ENCODE data around the gene SLC28A1. TPM values are rescaled to one million over a fixed set of nuclear protein-coding genes. Genes with fewer than 3 reads are reported as not detected.

The SLC28A1 gene
- total and polyA plus RNA-seq, 2 of the 4 experiments (the other 2 are of a cell fraction) = not detected

DNA sequence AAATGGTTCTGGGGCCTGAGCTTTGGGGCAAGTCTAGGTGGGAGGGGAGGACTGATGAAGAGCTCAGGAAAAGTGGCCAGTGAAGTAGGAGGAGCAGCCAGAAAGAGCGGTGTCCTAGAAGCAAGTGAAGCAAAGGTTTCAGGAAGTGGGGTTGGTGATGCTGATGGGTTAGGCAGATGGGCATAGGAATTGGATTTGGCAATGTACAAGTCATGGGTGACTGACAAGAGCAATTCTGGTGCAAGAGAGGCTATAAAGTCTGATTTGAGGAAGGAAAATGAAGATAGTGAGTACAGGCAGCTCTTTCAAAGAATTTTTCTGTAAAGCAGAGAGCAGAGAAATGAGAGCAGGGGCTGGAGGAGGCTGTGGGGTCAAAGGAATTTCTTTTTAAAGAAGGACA, 47.6 kb upstream of the SLC28A1 start:
- H3K36me3 ChIP-seq (ENCODE audit: control insufficient read depth, insufficient read depth, low read length) = no peaks in the 10 kb centered on the region
- H3K4me1 ChIP-seq (ENCODE audit: control insufficient read depth, insufficient read depth, low read length) = peaks cover 3% of the 10 kb centered on the region; the same call in 1 of the 2 replicates
- H2AK5ac ChIP-seq (ENCODE audit: low read depth, low read length) = no peak overlapping the region
- no peak overlapping the region for H2BK5ac ChIP-seq (ENCODE audit: low read depth, low read length, poor library complexity, severe bottlenecking)
- no peak overlapping the region for H2BK20ac ChIP-seq (ENCODE audit: low read depth, low read length)
- no peaks in the 10 kb centered on the region for H4K20me1 ChIP-seq (ENCODE audit: insufficient read depth, low read length)
- DNase-seq (no peak), ATAC-seq (ENCODE audit: low read depth) (no peak)
- no peak overlapping the region for H3K4me3 ChIP-seq (ENCODE audit: insufficient read depth, low read depth, low read length)
- ChIA-PET POLR2A (ENCODE audit: unreplicated experiment) (no interaction called here), CTCF (interaction anchor here (1.9 kb wide), 1 partner anchor 91 kb away, joined by 4 read pairs; no protein-coding TSS in a partner anchor)
- no peak overlapping the region for H2BK120ac ChIP-seq (ENCODE audit: low read depth, low read length)
- no peaks in the 10 kb centered on the region for H3K9me3 ChIP-seq (ENCODE audit: control insufficient read depth, insufficient read depth, low read length)
- H3K14ac ChIP-seq (replicated peaks; ENCODE audit: low read depth, low read length) = no peak overlapping the region
- H3K4ac ChIP-seq (ENCODE audit: low read depth, low read length) = no peak overlapping the region
- H2AK9ac ChIP-seq (replicated peaks; ENCODE audit: low read depth, low read length, poor library complexity) = no peak overlapping the region
- no peak overlapping the region for H3K4me2 ChIP-seq (ENCODE audit: low read depth, low read length)
- H3K27me3 ChIP-seq (ENCODE audit: control insufficient read depth, insufficient read depth, low read length) = peaks cover 26% of the 10 kb centered on the region
- H3K18ac ChIP-seq (ENCODE audit: low read depth, low read length) = no peak overlapping the region
- no CpG with 5 or more reads among the region's 1 CpG for WGBS, 2 experiments (ENCODE audit: extremely low coverage in 2 of 2, insufficient read length in 1 of 2)
- no peak overlapping the region for H4K5ac ChIP-seq (ENCODE audit: low read depth, low read length)
- no peak overlapping the region for H3K9ac ChIP-seq (ENCODE audit: low read depth, low read length)
- no peak overlapping the region for H4K8ac ChIP-seq (ENCODE audit: low read depth in 2 of 2, low read length in 2 of 2)
- in situ Hi-C loops (cut with MboI; ENCODE audit: low sequenced_read_pairs) (no loop called here), intact Hi-C loops (cut with micrococcal nuclease) (no loop called here), dilution Hi-C loops (cut with HindIII; ENCODE audit: low sequenced_read_pairs, unreplicated experiment) (no loop called here)
- H2BK15ac ChIP-seq (ENCODE audit: low read depth, low read length) = no peak overlapping the region
- no peaks in the 10 kb centered on the region for H3K79me1 ChIP-seq (ENCODE audit: low read depth in 1 of 2, low read length in 2 of 2)
- no peak overlapping the region for H3K27ac ChIP-seq (ENCODE audit: insufficient read depth, low read length)
- H3K23ac ChIP-seq (ENCODE audit: low read depth, low read length) = no peak overlapping the region
- H3K9me1 ChIP-seq (ENCODE audit: insufficient read depth, low read length) = peaks cover 6% of the 10 kb centered on the region; the same call in 1 of the 2 replicates
- no peak overlapping the region for H4K91ac ChIP-seq (ENCODE audit: insufficient read depth, low read depth, low read length)
- no TSS peak for BruUV-seq (replicated peaks)
- H2AFZ ChIP-seq (replicated peaks; ENCODE audit: low read length, poor library complexity) = no peak overlapping the region
- TF ChIP-seq MXI1 (IDR thresholded peaks at IDR 0.05; ENCODE audit: borderline replicate concordance, low read depth, low read length) (no peak), RCOR1 (IDR thresholded peaks at IDR 0.05; ENCODE audit: insufficient replicate concordance, low read length) (no peak), RAD21 (IDR thresholded peaks at IDR 0.05; ENCODE audit: low read length) (no peak), CEBPB (IDR thresholded peaks at IDR 0.05; ENCODE audit: low read depth, low read length) (no peak), BHLHE40 (IDR thresholded peaks at IDR 0.05; ENCODE audit: low read depth, low read length) (no peak), NFE2L2 (IDR thresholded peaks at IDR 0.05; ENCODE audit: low read depth, low read length) (no peak), FOS (IDR thresholded peaks at IDR 0.05; ENCODE audit: low read depth, low read length) (no peak), SMC3 (IDR thresholded peaks at IDR 0.05; ENCODE audit: low read depth, low read length) (no peak), MAZ (IDR thresholded peaks at IDR 0.05; ENCODE audit: borderline replicate concordance, low read depth, low read length) (no peak), RFX5 (IDR thresholded peaks at IDR 0.05; ENCODE audit: low read depth, low read length) (no peak), MAFK (IDR thresholded peaks at IDR 0.05; ENCODE audit: low read depth, low read length) (no peak), POLR2A (IDR thresholded peaks at IDR 0.05; ENCODE audit: low read depth, low read length) (no peak), CHD1 (IDR thresholded peaks at IDR 0.05; ENCODE audit: low read depth, low read length) (no peak)
- TF ChIP-seq, protein P1, sequence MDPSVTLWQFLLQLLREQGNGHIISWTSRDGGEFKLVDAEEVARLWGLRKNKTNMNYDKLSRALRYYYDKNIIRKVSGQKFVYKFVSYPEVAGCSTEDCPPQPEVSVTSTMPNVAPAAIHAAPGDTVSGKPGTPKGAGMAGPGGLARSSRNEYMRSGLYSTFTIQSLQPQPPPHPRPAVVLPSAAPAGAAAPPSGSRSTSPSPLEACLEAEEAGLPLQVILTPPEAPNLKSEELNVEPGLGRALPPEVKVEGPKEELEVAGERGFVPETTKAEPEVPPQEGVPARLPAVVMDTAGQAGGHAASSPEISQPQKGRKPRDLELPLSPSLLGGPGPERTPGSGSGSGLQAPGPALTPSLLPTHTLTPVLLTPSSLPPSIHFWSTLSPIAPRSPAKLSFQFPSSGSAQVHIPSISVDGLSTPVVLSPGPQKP (IDR thresholded peaks at IDR 0.05; ENCODE audit: borderline replicate concordance, low read depth, low read length) = no peak
- TF ChIP-seq, protein P2, sequence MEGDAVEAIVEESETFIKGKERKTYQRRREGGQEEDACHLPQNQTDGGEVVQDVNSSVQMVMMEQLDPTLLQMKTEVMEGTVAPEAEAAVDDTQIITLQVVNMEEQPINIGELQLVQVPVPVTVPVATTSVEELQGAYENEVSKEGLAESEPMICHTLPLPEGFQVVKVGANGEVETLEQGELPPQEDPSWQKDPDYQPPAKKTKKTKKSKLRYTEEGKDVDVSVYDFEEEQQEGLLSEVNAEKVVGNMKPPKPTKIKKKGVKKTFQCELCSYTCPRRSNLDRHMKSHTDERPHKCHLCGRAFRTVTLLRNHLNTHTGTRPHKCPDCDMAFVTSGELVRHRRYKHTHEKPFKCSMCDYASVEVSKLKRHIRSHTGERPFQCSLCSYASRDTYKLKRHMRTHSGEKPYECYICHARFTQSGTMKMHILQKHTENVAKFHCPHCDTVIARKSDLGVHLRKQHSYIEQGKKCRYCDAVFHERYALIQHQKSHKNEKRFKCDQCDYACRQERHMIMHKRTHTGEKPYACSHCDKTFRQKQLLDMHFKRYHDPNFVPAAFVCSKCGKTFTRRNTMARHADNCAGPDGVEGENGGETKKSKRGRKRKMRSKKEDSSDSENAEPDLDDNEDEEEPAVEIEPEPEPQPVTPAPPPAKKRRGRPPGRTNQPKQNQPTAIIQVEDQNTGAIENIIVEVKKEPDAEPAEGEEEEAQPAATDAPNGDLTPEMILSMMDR (conservative IDR thresholded peaks at IDR 0.05; ENCODE audit: low read depth, low read length) = no peak
- TF ChIP-seq, protein P3, sequence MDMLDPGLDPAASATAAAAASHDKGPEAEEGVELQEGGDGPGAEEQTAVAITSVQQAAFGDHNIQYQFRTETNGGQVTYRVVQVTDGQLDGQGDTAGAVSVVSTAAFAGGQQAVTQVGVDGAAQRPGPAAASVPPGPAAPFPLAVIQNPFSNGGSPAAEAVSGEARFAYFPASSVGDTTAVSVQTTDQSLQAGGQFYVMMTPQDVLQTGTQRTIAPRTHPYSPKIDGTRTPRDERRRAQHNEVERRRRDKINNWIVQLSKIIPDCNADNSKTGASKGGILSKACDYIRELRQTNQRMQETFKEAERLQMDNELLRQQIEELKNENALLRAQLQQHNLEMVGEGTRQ (IDR thresholded peaks at IDR 0.05; ENCODE audit: low read depth, low read length) = no peak
- H3K56ac ChIP-seq (ENCODE audit: extremely low read depth, insufficient read depth, low read length) = no peak overlapping the region
